Endometrium (tissue), 2 donors: ENCODE data around the gene DIP2A.

Source experiments
- FAIRE-seq: peaks from 2 replicates; lab custom pipeline; 2012; peaks lifted over from hg19 to GRCh38; lab: Jason Lieb, UNC
- donor health status: control.
- donor health status: control.

The DIP2A gene

GRCh38 chr21:46458315-46459023 is at the start of gene DIP2A:
Gene DIP2A, plus strand, starts transcription at chr21:46458891. Its CDS starts 241 bp downstream, at chr21:46459132.
- FAIRE-seq: no peak

- FAIRE-seq: no peak
Measured at GRCh38 chr21:46409641-46410406, 48.9 kb upstream of the DIP2A start.

GRCh38 chr21:46410516-46410915 is 48.2 kb upstream of the DIP2A start:
- no peak for FAIRE-seq

- FAIRE-seq: no peak
Measured at GRCh38 chr21:46411236-46411635, 47.5 kb upstream of the DIP2A start.

- FAIRE-seq: no peak
Measured at GRCh38 chr21:46411691-46412090, 47.0 kb upstream of the DIP2A start.

- no peak for FAIRE-seq
Measured at GRCh38 chr21:46412521-46413364, 45.9 kb upstream of the DIP2A start.

GRCh38 chr21:46413365-46413696 is 45.4 kb upstream of the DIP2A start:
- no peak for FAIRE-seq

GRCh38 chr21:46414965-46415275 is 43.8 kb upstream of the DIP2A start:
- no peak for FAIRE-seq

- no peak for FAIRE-seq
Measured at GRCh38 chr21:46416551-46416950, 42.1 kb upstream of the DIP2A start.

- no peak for FAIRE-seq
Measured at GRCh38 chr21:46418265-46418946, 40.3 kb upstream of the DIP2A start.

- no peak for FAIRE-seq
Measured at GRCh38 chr21:46420241-46421190, 38.2 kb upstream of the DIP2A start.

- no peak for FAIRE-seq
Measured at GRCh38 chr21:46421191-46421750, 37.4 kb upstream of the DIP2A start.

GRCh38 chr21:46421756-46422555 is 36.7 kb upstream of the DIP2A start:
- no peak for FAIRE-seq

- FAIRE-seq: no peak
Measured at GRCh38 chr21:46422636-46423241, 36.0 kb upstream of the DIP2A start.

GRCh38 chr21:46423546-46424038 is 35.1 kb upstream of the DIP2A start:
- no peak for FAIRE-seq

- FAIRE-seq: no peak
Measured at GRCh38 chr21:46424039-46424591, 34.6 kb upstream of the DIP2A start.

- no peak for FAIRE-seq
Measured at GRCh38 chr21:46424621-46425020, 34.1 kb upstream of the DIP2A start.

- FAIRE-seq: no peak
Measured at GRCh38 chr21:46425041-46425440, 33.6 kb upstream of the DIP2A start.

GRCh38 chr21:46425571-46425970 is 33.1 kb upstream of the DIP2A start:
- FAIRE-seq: no peak
